ENCODE measurements around the gene KREMEN1. TPM values are rescaled to one million over a fixed set of nuclear protein-coding genes. Genes with fewer than 3 reads are reported as not detected.

KREMEN1 gene
- total and polyA plus RNA-seq, 2 of the 4 experiments (the other 2 are of a cell fraction) = 2.9 to 4.6 TPM

- TF ChIP-seq RAD21 (IDR thresholded peaks at IDR 0.05; ENCODE audit: low read length) (no peak), ELK1 (IDR thresholded peaks at IDR 0.05; ENCODE audit: borderline replicate concordance, low read depth, low read length) (no peak), MAZ (IDR thresholded peaks at IDR 0.05; ENCODE audit: borderline replicate concordance, low read depth, low read length) (no peak), MAFK (IDR thresholded peaks at IDR 0.05; ENCODE audit: low read depth, low read length) (no peak)
Observed at GRCh38 chr22:29205252-29205593, 132.4 kb downstream of the KREMEN1 start (continued).
